Erythroblast (primary cell): ENCODE data around the gene TP53BP2.
"Not testable (repeated sequence)": the region's sequence is repeated elsewhere in the genome, so short reads cannot be mapped to it uniquely, and the experiment has no call there.

Experiments
- DNase-seq, 2 experiments: peaks; one replicate each; lab custom pipeline; 2025; lab: John Stamatoyannopoulos, UW
- GATA1 ChIP-seq: IDR thresholded peaks from 2 replicates; pipeline ENCODE4 v1.6.1; 2011; ENCODE audit warnings: low read depth, mild to moderate bottlenecking, control low read depth, low read length, moderate library complexity
- POLR2A ChIP-seq: IDR thresholded peaks from 2 replicates; pipeline ENCODE4 v1.6.1; 2011; ENCODE audit warnings: mild to moderate bottlenecking, low read length

Gene TP53BP2

DNA sequence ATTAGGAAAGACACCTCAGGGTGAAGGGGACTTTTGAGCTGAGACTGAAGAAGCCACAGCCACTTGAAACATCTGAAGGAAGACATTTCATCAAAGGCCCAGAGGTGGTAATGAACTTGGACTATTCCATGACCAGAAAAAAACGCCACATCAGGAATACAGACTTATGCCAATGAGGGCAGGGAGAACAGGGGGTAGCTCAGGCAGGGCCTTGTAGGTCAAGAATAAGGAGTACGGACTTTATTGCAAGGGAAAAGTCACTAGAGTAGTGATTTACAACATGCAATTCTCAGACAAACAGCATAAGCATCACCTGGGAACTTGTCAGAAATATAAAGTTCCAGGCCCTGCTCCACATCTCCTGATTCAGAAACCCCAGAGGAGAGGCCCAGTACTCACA is 11.8 kb downstream of the TP53BP2 start:
- no peak for TF ChIP-seq GATA1
- TF ChIP-seq POLR2A, result no peak
- DNase-seq, result no peak

DNA sequence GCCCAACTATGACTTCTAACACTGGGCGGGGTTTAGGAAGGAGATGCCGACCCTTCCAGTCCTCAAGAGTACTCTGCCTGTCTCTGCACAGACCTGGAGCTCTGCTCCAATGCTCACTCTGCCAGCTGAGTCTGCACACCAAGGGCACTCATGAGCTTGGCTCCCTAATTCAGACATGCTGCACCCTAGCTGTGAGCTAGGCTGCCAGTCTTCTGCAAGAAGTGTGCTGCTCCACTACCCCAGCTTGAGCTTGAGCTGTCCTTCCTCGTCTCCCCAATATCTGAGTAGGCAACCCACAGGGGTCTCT is 13.2 kb downstream of the TP53BP2 start:
- TF ChIP-seq GATA1, result no peak
- TF ChIP-seq POLR2A, result no peak
- peak in 1 of 2 experiments; percentile 21 for DNase-seq

DNA sequence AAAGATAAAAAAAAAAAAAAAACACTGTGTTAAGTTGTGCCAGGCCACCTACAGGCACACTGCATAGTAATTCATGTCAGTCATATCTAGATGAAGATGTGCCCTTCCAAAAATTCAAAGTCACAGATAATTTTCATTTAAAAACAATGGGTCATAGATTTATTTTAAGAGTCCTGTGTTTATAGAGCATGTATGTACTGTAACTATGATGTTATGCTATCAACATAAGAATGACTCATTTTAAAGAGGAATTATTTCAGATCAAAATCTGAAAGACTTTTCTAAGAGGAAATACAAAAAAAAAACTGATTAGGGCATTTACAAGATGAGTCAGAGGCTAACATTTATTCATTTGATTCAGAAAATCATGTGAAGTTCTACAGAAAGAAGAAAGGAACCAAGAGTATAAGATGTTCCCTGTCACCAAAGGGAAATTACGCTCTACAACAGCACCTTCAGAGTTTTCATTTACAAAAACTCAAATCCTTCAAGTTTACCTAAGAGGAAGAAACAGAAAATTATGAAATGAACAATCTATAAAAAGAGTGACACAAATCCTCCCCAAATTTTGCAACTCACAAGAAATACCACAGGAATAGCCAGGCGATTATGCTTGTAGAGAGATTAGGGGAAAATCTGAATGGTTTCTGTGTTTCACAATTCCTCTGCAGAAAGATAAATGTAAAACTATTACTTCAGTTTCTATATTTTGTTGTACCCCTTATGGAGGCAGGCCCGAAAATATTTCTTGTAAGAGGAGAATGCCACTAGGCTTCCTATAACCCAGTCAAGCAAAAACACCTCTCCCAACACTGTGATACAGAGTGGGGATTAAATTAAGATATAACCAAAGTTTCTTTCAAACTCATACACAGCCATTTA is 13.8 kb downstream of the TP53BP2 start:
- peak; percentile 36 to 37 for DNase-seq
- TF ChIP-seq GATA1 (no peak), POLR2A (no peak)

DNA sequence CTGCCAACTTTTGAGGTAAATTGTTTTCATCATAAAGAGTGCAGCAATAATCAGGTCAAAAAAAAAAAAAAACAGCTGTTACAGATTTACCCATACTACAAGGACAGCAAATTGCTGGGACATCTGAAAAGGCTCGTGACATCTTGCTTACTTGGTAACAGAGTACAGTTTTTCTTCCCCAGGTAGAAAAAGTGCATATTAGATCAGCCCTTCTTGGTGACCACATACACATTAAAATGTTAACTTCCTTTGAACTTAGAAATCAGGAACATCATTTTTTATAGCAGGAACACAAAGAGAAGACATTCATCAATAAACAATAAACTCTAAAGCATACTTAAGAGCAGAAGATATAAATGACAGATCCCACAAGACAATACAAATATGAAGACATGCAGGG is 16.1 kb downstream of the TP53BP2 start:
- TF ChIP-seq GATA1 (no peak), POLR2A (no peak)
- DNase-seq, result no peak

DNA sequence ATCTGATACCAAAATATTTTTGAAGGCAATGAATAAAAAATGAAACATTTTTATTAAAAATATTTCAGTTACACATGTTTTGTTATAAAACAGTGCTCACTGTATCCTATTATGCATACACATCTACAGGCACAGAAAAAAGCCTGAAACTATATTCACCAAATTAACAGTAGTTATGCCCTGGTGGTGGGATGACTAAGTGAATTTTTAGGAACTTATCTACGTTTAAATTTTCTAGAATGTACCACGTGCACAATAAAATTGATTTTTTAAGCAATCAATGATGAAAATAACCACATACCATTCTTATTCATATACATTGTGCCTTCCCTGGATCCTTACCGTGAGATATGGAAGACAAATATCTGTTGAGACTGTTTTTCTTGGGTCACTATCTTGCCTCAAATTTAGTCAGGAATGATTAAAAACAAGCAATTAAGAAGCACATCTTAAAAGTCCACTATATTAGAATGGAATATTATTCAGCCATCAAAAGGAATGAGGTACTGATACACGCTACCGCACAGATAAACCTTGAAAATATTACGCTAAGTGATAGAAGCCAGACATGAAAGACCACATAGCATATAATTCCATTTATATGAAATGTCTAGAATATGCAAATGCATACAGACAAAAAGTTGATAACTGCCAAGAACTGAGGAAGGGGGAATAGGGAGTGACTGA is 17.4 kb downstream of the TP53BP2 start:
- no peak for TF ChIP-seq GATA1
- TF ChIP-seq POLR2A, result no peak
- no peak for DNase-seq

DNA sequence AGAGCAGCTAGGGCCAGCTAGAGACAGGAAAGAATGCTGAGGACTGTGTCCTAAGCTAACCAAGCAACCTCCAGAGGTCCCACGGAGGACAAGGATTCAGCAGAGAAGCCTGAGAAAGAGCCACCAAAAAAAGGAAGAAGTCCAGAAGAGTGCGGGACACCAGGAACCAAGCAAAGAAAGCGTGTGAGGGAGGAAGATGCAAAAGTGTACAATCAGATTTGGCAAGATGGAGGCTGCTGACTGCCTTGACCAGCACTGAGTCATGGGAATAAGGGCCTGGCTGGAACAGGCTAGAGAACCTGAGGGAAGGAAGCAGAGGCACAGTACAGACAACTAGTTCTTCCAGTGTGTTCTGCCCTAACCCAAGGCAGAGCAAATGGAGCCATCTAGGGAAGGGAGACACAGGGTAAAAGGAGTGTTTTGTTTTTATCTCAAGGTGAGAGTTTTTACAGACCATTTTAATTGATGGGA is 18.5 kb downstream of the TP53BP2 start:
- DNase-seq, result peak in 1 of 2 experiments; percentile 56
- TF ChIP-seq GATA1, result no peak
- no peak for TF ChIP-seq POLR2A

DNA sequence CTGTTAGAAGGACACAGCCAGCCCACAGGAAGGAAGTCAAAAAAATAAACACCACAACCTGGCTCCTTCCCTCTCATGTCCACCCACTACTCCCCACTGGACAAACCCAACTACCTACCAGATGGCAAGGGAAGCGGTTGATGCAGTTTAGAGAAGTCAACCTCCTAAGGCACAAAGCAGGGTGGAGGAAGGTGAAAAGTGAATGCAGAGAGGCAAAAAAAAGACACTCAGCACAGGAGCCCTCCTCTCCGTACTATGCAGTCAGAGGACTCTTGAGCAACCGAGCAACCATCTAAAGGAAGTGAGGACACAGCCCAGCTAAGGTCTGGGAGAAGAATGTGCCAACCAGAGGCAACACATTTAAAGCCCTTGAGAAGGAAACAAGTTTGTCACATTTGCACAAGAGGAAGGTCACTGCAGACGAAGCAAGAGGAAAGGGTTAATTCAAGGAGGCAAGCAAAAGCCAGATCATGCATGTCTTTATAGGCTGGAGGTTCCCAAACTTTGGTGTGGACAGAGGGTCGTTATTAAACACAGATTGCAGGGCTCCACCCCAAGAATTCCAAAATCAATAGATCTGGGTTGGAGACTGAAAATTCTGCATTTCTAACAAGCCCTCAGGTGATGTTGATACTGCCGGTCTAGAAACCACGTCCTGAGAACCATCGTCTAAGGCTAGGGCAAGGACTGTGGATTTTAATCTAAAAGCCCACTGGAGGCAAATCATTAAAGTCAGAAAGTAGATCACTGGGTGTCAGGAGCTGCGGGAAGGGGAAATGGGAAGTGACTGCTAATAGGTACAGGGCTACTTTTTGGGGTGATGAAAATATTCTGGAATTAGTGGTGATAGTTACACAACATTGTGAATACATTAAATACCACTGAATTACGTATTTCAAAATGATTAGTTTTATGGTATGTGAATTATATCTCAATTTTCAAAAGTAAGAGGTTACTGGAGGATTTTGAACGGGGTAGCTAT is 19.7 kb downstream of the TP53BP2 start:
- TF ChIP-seq POLR2A, result no peak
- no peak for TF ChIP-seq GATA1
- DNase-seq, result no peak

DNA sequence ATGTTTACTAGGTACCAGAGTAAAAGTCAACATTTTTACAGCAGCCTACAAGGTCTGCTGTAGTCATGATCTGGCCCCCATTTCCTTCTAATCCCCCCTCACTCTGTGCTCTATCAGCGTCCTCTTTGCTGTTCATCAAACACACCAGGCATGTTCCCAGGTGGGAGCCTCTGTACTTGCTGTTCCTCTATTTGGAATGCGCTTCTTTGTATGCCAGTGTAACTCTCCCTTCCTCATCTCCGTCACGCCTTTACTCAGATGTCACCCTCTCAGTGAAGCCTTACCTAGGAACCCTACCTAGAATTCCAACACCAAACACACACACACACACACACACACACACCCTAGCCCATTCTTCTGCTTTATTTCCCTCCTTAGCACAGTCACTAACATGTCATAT is 21.0 kb downstream of the TP53BP2 start:
- no peak for TF ChIP-seq GATA1
- no peak for TF ChIP-seq POLR2A
- DNase-seq, result no peak

DNA sequence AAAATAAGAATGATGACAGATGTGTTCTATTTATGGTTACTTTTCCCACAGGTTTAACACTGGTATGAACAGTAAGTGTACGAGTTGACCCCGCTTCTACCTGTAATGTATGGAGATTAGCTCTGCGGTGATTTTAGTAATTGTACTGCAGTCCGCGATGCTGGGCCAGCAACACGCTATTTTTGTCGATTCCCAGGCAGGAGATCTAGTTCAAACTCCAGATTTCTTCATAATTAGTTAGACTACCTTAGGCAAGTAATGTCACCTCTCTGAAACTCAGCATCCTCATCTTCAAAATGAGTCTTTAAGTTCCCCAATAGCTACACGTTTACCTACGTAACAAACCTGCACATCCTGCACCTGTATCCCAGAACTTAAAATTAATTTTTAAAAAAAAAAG is 21.5 kb downstream of the TP53BP2 start:
- DNase-seq, result no peak

DNA sequence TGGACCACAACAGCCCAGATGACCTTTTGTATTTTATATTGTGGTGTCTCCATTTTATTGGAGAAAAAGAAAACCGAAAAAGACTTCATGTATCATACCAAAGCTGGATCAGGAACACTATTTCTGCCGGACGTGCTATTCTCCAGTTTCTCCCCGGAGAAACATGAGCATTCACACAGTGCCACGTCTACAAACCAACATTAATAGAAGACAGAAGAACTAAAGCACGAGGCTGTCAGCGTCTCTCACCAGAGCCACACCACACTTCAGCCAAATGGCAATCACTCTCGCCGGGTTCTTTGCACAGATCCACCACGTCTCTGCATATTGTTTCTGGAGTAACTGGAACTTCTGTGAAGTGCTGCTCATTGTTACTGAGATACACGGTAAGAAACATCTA is 24.8 kb downstream of the TP53BP2 start:
- DNase-seq, result no peak
- no peak for TF ChIP-seq GATA1
- TF ChIP-seq POLR2A, result no peak

More for the DNA sequence above, 21.5 kb downstream of the TP53BP2 start:
- no peak for TF ChIP-seq POLR2A
- TF ChIP-seq GATA1, result no peak

DNA sequence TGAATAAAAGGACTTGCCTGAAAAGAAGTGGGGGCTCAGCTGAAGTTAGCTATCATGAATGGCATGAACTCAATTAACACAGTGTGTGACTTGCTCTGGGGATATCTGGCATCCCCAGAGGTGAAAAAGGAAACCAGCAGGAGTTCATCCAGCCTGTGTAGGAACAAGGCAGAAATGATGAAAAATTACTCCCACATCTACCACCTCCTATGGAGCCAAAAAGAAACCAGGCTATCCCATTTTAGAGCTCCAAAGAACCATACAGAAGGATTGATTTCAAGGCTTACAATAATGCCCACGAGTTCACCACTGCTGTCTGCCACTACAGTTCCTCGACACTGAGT is 25.3 kb downstream of the TP53BP2 start:
- peak; percentile 14 to 64 for DNase-seq
- TF ChIP-seq GATA1 (no peak), POLR2A (no peak)

DNA sequence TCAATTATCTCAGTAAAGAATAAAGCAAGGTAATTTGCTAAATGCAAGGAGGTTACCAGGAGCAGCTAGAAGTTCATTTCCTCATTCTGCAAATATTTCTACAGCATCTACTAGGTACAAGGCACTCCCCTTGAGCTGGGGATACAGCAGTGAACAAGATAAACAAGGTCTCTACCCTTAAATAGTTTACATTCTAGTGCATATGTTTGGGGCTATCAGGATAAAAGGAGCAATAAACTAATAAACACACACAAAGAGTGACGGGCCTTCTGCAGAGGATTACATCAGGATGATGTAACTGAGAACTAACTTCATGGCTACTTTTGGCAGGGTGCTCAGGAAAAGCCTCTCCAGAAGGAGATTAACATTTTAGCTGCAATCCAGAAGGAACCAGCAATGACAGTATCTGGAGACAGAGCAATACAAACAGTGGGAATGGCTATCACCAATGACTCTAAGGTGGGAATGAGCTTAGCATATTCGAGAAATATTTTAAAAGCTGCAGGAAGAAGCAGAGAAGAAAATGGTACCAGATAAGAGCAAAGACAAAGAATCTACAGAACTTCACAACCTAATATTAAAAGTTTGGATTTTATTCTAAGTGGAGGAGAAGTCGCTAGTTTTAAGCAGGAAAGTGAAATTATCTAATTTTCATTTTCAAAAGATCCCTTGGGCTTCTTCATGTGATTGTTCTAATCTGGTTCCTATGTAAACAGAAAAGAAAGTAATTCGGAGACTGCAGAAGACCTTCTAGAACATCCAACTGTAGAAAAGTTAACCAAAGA is 25.8 kb downstream of the TP53BP2 start:
- peak; percentile 64 to 85 for DNase-seq
- TF ChIP-seq GATA1 (no peak), POLR2A (no peak)

DNA sequence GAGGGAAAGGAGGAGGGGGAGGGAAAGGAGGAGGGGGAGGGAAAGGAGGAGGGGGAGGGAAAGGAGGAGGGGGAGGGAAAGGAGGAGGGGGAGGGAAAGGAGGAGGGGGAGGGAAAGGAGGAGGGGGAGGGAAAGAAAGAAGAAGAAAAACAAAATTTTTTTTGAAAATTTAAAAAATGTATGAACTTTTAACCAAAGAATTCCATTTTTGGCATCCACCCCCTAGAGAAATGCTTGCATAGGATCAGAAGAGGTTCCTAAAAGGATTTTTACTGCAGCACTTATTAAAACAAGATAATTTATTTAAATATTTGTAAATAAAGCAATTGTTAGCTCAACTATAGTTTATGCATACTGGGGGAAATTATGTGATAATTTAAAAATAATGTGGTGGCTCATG is 28.5 kb downstream of the TP53BP2 start:
- DNase-seq, result not testable (repeated sequence)
